Epithelial cell of prostate (primary cell): ENCODE measurements around the gene TSHZ3.

Experiments used
- DNase-seq: peaks from one replicate; pipeline ENCODE4 v3.0.0-alpha.2; 2011; ENCODE audit warnings: low read depth, low spot score
- H3K27ac ChIP-seq: fragments of 450-650 bp; 2 replicates; pipeline ENCODE4 v1.5.1; 2017; ENCODE audit warnings: mild to moderate bottlenecking

TSHZ3 gene

GRCh38 chr19:31271306-31271911 lies 77.8 kb downstream of the TSHZ3 start:
- no peak overlapping the region for H3K27ac ChIP-seq
- no peak for DNase-seq

- H3K27ac ChIP-seq = no peak overlapping the region
- no peak for DNase-seq
These were observed 78.3 kb downstream of the TSHZ3 start for GRCh38 chr19:31270897-31271296.

- DNase-seq = no peak
- H3K27ac ChIP-seq = no peak overlapping the region
These were observed 79.7 kb downstream of the TSHZ3 start for GRCh38 chr19:31269425-31270127.

GRCh38 chr19:31268751-31269383 lies 80.4 kb downstream of the TSHZ3 start:
- DNase-seq = no peak
- H3K27ac ChIP-seq = no peak overlapping the region

- H3K27ac ChIP-seq = no peak overlapping the region
- no peak for DNase-seq
These were observed 82.5 kb downstream of the TSHZ3 start for GRCh38 chr19:31266731-31267130.

- no peak overlapping the region for H3K27ac ChIP-seq
- no peak for DNase-seq
These were observed 83.0 kb downstream of the TSHZ3 start for GRCh38 chr19:31266196-31266595.

GRCh38 chr19:31264041-31264778 lies 85.0 kb downstream of the TSHZ3 start:
- no peak for DNase-seq

GRCh38 chr19:31263328-31263727 lies 85.9 kb downstream of the TSHZ3 start:
- no peak for DNase-seq
- H3K27ac ChIP-seq = no peak overlapping the region

More at GRCh38 chr19:31264041-31264778, 85.0 kb downstream of the TSHZ3 start:
- H3K27ac ChIP-seq = no peak overlapping the region

- no peak overlapping the region for H3K27ac ChIP-seq
- no peak for DNase-seq
These were observed 86.5 kb downstream of the TSHZ3 start for GRCh38 chr19:31262725-31263191.

GRCh38 chr19:31261603-31262212 lies 87.5 kb downstream of the TSHZ3 start:
- DNase-seq = no peak
- no peak overlapping the region for H3K27ac ChIP-seq

- no peak overlapping the region for H3K27ac ChIP-seq
- DNase-seq = no peak
These were observed 88.1 kb downstream of the TSHZ3 start for GRCh38 chr19:31261019-31261602.

GRCh38 chr19:31260171-31260933 lies 88.9 kb downstream of the TSHZ3 start:
- no peak overlapping the region for H3K27ac ChIP-seq
- DNase-seq = no peak

GRCh38 chr19:31258211-31259052 lies 90.8 kb downstream of the TSHZ3 start:
- H3K27ac ChIP-seq = no peak overlapping the region
- DNase-seq = no peak

GRCh38 chr19:31257426-31258130 lies 91.7 kb downstream of the TSHZ3 start:
- no peak for DNase-seq
- H3K27ac ChIP-seq = no peak overlapping the region

- H3K27ac ChIP-seq = no peak overlapping the region
- DNase-seq = no peak
These were observed 92.2 kb downstream of the TSHZ3 start for GRCh38 chr19:31257025-31257424.

- DNase-seq = no peak
These were observed 92.7 kb downstream of the TSHZ3 start for GRCh38 chr19:31256593-31256960.

GRCh38 chr19:31255831-31256592 lies 93.2 kb downstream of the TSHZ3 start:
- no peak overlapping the region for H3K27ac ChIP-seq

More at GRCh38 chr19:31256593-31256960, 92.7 kb downstream of the TSHZ3 start:
- no peak overlapping the region for H3K27ac ChIP-seq

More at GRCh38 chr19:31255831-31256592, 93.2 kb downstream of the TSHZ3 start:
- no peak for DNase-seq
